Measurements from ENCODE around the gene NPY5R.
A peak's percentile ranks its signal among the peaks of the same experiment; 100 is the strongest.

The NPY5R gene

GRCh38 chr4:163392328-163392727, 48.6 kb downstream of the NPY5R start:
- Mint-ChIP-seq H3K9me3 (no peaks in the 10 kb centered on the region), H3K4me1 (peaks cover 5% of the 10 kb centered on the region), H3K27ac (peak overlapping the region in 2 of 3 experiments; percentile 7 to 9), H3K4me3 (no peak overlapping the region), H3K27me3 (ENCODE audit: low read depth) (no peaks in the 10 kb centered on the region), H3K36me3 (ENCODE audit: low read depth) (no peaks in the 10 kb centered on the region)
- TF ChIP-seq CTCF (IDR thresholded peaks at IDR 0.05; ENCODE audit: unreplicated experiment in 3 of 3): no peak

GRCh38 chr4:163393471-163393870, 49.8 kb downstream of the NPY5R start:
- Mint-ChIP-seq H3K9me3 (no peaks in the 10 kb centered on the region), H3K4me3 (no peak overlapping the region), H3K27ac (no peak overlapping the region), H3K36me3 (ENCODE audit: low read depth) (no peaks in the 10 kb centered on the region), H3K27me3 (ENCODE audit: low read depth) (no peaks in the 10 kb centered on the region), H3K4me1 (peaks cover 5% of the 10 kb centered on the region)
- TF ChIP-seq CTCF (IDR thresholded peaks at IDR 0.05; ENCODE audit: unreplicated experiment in 3 of 3): no peak

- TF ChIP-seq CTCF (IDR thresholded peaks at IDR 0.05; ENCODE audit: unreplicated experiment in 3 of 3): no peak
- no peaks in the 10 kb centered on the region for H3K36me3 Mint-ChIP-seq (ENCODE audit: low read depth)
- H3K4me1 Mint-ChIP-seq: peaks cover 5% of the 10 kb centered on the region
- H3K4me3 Mint-ChIP-seq: no peak overlapping the region
- H3K9me3 Mint-ChIP-seq: no peaks in the 10 kb centered on the region
- H3K27me3 Mint-ChIP-seq (ENCODE audit: low read depth): peaks cover 3% of the 10 kb centered on the region
- H3K27ac Mint-ChIP-seq: no peak overlapping the region
Measured at GRCh38 chr4:163395055-163395454, 51.4 kb downstream of the NPY5R start.

- H3K4me1 Mint-ChIP-seq: peaks cover 5% of the 10 kb centered on the region
- no peaks in the 10 kb centered on the region for H3K9me3 Mint-ChIP-seq
- H3K4me3 Mint-ChIP-seq: no peak overlapping the region
- no peak overlapping the region for H3K27ac Mint-ChIP-seq
- no peak for TF ChIP-seq CTCF (IDR thresholded peaks at IDR 0.05; ENCODE audit: unreplicated experiment in 3 of 3)
- H3K36me3 Mint-ChIP-seq (ENCODE audit: low read depth): no peaks in the 10 kb centered on the region
- peaks cover 3% of the 10 kb centered on the region for H3K27me3 Mint-ChIP-seq (ENCODE audit: low read depth)
Measured at GRCh38 chr4:163395758-163396157, 52.1 kb downstream of the NPY5R start.

GRCh38 chr4:163398238-163398637, 54.5 kb downstream of the NPY5R start:
- H3K9me3 Mint-ChIP-seq: no peaks in the 10 kb centered on the region
- no peak overlapping the region for H3K27ac Mint-ChIP-seq
- H3K4me1 Mint-ChIP-seq: no peaks in the 10 kb centered on the region
- no peaks in the 10 kb centered on the region for H3K36me3 Mint-ChIP-seq (ENCODE audit: low read depth)
- no peak for TF ChIP-seq CTCF (IDR thresholded peaks at IDR 0.05; ENCODE audit: unreplicated experiment in 3 of 3)
- no peak overlapping the region for H3K4me3 Mint-ChIP-seq
- peaks cover 3% of the 10 kb centered on the region for H3K27me3 Mint-ChIP-seq (ENCODE audit: low read depth)

GRCh38 chr4:163400911-163401310, 57.2 kb downstream of the NPY5R start:
- TF ChIP-seq CTCF (IDR thresholded peaks at IDR 0.05; ENCODE audit: unreplicated experiment in 3 of 3): no peak
- H3K36me3 Mint-ChIP-seq (ENCODE audit: low read depth): no peaks in the 10 kb centered on the region
- H3K27me3 Mint-ChIP-seq (ENCODE audit: low read depth): peaks cover 3% of the 10 kb centered on the region
- no peaks in the 10 kb centered on the region for H3K4me1 Mint-ChIP-seq
- H3K9me3 Mint-ChIP-seq: no peaks in the 10 kb centered on the region
- H3K4me3 Mint-ChIP-seq: no peak overlapping the region
- H3K27ac Mint-ChIP-seq: no peak overlapping the region

Data from nephron (organoid).